ENCODE data around the gene SEMA5A.

DNA sequence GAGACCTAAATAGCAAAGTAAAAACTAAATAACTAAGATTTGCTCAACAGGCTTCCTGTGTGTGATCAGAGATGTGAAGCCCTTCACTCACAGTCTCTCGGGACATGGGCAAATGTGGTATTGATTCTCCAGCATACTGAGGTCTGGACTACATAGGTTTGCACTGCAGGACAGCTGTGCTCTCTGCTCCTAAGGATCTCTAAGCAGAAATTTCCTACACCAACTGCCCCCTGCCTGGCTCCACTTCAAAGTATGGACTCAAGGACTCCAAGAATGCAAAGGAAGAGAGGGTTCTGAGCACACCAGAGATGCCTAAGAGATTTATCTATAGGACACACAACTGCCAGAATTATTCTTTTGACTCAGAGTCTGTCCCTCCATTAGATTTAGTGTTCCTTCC lies 487.2 kb downstream of the SEMA5A start:
- TF ChIP-seq, protein P1, sequence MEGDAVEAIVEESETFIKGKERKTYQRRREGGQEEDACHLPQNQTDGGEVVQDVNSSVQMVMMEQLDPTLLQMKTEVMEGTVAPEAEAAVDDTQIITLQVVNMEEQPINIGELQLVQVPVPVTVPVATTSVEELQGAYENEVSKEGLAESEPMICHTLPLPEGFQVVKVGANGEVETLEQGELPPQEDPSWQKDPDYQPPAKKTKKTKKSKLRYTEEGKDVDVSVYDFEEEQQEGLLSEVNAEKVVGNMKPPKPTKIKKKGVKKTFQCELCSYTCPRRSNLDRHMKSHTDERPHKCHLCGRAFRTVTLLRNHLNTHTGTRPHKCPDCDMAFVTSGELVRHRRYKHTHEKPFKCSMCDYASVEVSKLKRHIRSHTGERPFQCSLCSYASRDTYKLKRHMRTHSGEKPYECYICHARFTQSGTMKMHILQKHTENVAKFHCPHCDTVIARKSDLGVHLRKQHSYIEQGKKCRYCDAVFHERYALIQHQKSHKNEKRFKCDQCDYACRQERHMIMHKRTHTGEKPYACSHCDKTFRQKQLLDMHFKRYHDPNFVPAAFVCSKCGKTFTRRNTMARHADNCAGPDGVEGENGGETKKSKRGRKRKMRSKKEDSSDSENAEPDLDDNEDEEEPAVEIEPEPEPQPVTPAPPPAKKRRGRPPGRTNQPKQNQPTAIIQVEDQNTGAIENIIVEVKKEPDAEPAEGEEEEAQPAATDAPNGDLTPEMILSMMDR (IDR thresholded peaks at IDR 0.05; ENCODE audit: poor library complexity, severe bottlenecking): no peak
- TF ChIP-seq EP300 (conservative IDR thresholded peaks at IDR 0.05; ENCODE audit: poor library complexity, severe bottlenecking) (no peak), POLR2AphosphoS5 (IDR thresholded peaks at IDR 0.05) (no peak), TAF1 (IDR thresholded peaks at IDR 0.05; ENCODE audit: low read depth) (no peak), RAD21 (conservative IDR thresholded peaks at IDR 0.05) (no peak), MXI1 (conservative IDR thresholded peaks at IDR 0.05; ENCODE audit: poor library complexity, severe bottlenecking) (no peak)
- TF ChIP-seq, protein P2, sequence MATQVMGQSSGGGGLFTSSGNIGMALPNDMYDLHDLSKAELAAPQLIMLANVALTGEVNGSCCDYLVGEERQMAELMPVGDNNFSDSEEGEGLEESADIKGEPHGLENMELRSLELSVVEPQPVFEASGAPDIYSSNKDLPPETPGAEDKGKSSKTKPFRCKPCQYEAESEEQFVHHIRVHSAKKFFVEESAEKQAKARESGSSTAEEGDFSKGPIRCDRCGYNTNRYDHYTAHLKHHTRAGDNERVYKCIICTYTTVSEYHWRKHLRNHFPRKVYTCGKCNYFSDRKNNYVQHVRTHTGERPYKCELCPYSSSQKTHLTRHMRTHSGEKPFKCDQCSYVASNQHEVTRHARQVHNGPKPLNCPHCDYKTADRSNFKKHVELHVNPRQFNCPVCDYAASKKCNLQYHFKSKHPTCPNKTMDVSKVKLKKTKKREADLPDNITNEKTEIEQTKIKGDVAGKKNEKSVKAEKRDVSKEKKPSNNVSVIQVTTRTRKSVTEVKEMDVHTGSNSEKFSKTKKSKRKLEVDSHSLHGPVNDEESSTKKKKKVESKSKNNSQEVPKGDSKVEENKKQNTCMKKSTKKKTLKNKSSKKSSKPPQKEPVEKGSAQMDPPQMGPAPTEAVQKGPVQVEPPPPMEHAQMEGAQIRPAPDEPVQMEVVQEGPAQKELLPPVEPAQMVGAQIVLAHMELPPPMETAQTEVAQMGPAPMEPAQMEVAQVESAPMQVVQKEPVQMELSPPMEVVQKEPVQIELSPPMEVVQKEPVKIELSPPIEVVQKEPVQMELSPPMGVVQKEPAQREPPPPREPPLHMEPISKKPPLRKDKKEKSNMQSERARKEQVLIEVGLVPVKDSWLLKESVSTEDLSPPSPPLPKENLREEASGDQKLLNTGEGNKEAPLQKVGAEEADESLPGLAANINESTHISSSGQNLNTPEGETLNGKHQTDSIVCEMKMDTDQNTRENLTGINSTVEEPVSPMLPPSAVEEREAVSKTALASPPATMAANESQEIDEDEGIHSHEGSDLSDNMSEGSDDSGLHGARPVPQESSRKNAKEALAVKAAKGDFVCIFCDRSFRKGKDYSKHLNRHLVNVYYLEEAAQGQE (IDR thresholded peaks at IDR 0.05; ENCODE audit: borderline replicate concordance): no peak
